Measurements from ENCODE around the gene STXBP4.

STXBP4 gene

GRCh38 chr17:54968262-54968987 is at the start of gene STXBP4, which contains the start of gene COX11:
STXBP4 (plus strand) TSS chr17:54968765; CDS start chr17:54986220, 17,455 bp downstream.
COX11 (minus strand) TSS chr17:54968654; CDS start chr17:54968646, 8 bp downstream.
- no peak for FAIRE-seq

DNA sequence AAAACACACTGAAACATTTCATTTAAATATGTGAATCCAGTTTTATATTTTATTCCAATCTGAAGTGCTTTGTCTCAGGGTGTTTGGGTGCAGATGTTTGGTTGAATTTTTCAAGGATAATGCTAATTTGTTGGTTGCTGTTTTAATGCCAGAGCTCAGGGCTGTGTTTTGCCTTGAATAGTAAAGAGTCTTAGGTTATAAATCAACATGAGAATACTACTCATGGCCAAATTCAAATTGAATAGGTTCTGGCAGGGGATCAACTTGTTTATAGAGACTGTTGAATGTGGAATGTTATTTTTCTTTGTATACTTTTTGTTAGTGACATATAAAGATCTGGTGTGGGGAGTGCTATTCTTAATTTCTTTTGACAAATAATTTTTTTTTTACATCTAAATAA is 49.1 kb upstream of the STXBP4 start:
- no peak for FAIRE-seq

GRCh38 chr17:54920819-54921218 is 47.7 kb upstream of the STXBP4 start:
- FAIRE-seq = no peak

DNA sequence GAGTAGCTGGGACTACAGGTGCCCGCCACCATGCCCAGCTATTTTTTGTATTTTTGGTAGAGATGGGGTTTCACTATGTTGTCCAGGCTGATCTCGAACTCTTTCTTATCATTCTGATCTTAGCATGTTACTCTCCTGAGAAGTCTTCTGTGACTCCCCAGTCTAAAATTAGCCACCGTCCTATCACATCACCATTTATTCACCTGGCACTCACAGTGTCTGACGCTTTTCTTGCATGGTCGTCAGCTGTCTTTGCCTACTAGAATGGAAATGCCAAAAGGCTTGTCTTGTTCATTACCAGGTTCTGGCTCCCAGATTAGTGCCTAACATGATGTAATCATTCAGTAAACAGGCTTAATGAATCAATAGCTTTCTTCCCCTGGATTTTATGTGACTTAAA is 44.2 kb upstream of the STXBP4 start:
- no peak for FAIRE-seq

- FAIRE-seq = no peak
Measured at GRCh38 chr17:54927525-54927924, 41.0 kb upstream of the STXBP4 start.

GRCh38 chr17:54932711-54933110 is 35.9 kb upstream of the STXBP4 start:
- no peak for FAIRE-seq

DNA sequence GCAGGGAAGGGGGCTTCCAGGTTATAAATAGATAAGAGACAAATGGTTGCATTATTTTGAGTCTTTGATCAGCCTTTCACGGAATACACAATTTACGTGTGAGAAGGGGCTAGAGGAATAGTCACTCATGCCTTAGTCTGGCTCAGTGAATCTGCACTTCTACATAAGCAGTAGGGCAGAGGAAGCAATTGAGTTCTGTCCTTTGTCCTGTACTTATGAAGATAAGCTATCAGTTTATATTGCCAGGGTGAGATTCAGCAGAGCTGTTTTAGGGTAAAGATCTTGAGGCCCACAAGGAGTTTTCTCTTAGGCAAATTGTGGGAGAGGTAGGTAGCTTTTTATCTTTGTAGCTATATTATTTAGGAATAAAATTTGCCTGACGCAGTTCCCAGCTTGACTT is 34.6 kb upstream of the STXBP4 start:
- FAIRE-seq = no peak

- FAIRE-seq = no peak
Measured at GRCh38 chr17:54935471-54935870, 33.1 kb upstream of the STXBP4 start.

GRCh38 chr17:54937018-54937417 is 31.5 kb upstream of the STXBP4 start:
- FAIRE-seq = no peak

DNA sequence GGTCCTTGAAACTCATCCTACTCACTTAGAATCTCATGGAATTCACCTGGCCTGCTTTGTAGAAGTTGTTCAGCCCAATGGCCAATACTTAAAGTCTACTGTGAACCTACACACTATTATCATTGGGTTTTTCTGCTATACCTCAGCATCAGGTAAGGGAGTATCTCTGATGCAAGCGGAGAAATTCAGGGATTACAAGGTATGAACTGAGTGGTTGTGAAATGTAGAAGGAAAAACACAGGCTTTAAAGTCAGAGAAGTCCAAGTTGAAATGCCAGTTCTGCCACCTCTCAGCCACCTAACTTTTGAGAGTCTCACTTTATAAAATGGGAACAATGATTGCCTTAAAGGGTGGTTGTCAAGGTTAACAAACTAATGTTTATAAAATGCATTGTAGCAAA is 31.1 kb upstream of the STXBP4 start:
- no peak for FAIRE-seq

GRCh38 chr17:54941285-54941684 is 27.3 kb upstream of the STXBP4 start:
- FAIRE-seq = no peak

DNA sequence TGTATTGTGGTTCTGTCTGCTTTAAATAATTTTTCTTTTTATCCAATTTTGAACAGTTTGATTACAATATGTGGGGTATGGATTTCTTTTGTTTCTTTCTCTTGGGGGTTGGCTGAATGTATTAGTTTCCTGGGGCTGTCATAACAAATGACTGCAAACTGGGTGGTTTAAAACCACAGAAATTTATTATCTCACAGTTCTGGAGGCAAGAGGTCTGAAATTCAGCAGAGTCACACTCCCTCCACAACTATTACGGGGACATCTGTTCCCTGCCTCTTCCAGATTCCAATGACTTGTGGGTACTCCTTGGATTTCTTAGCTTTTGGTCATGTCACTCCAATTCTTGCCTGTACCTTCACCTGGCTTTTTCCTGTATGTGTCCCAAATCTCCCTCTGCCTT is 23.8 kb upstream of the STXBP4 start:
- FAIRE-seq = no peak

DNA sequence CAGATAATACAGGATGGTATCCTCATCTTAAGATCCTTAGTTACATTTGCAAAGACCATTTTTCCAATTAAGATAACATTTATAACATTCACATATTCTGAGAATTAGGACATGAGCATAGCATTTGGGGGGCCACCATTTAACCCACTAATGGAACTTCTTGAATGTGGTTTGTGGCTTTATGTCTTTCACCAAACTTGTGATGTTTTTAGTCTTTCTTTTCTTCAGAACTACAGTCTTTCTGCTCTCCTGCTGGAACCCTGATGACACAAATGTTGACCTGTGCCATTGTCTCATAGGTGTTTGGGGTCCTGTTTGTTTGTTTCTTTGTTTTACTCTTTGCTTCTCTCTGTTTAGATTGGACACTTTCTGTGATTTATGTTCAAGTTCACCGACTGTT is 23.3 kb upstream of the STXBP4 start:
- FAIRE-seq = no peak

- FAIRE-seq = no peak
Measured at GRCh38 chr17:54945671-54946070, 22.9 kb upstream of the STXBP4 start.

DNA sequence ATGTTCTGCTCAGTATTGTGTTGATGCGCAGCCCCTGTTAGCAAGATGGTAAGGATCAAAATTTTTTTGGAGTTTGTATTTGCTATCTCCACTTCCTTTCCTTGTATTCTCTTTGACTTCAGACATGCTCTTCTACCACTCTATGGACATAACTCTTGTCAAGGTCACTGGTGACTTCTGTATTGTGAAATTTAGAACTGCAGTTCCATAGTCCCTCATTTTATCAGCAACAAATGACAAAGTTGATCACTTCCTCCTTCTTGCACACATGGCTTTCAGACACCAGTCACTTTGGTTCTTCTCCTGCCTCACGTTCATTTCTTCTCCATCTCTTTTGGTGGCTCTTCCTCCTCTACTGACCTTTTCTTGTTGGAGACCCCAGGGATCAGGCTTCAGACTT is 21.2 kb upstream of the STXBP4 start:
- FAIRE-seq = no peak

DNA sequence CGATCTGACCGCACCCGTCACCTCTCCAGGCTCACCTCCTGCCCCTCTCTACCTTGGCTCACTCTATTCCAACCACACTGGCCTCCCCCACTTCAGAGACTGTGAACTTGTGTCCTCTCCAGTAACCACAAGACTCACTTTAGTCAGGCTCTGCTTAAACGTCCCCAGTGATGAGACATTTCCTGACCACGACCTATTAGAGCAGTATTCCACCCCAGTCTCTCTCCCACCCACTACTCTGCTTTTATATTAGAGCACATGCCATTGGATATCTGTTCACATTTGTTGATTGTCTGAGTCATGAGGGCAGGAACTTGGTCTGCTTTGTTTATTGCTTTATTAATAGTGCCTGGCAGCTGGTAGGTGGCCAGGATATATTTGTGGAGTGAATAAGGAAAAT is 20.2 kb upstream of the STXBP4 start:
- no peak for FAIRE-seq

GRCh38 chr17:54950116-54950515 is 18.4 kb upstream of the STXBP4 start:
- no peak for FAIRE-seq

GRCh38 chr17:54951286-54951685 is 17.3 kb upstream of the STXBP4 start:
- no peak for FAIRE-seq

DNA sequence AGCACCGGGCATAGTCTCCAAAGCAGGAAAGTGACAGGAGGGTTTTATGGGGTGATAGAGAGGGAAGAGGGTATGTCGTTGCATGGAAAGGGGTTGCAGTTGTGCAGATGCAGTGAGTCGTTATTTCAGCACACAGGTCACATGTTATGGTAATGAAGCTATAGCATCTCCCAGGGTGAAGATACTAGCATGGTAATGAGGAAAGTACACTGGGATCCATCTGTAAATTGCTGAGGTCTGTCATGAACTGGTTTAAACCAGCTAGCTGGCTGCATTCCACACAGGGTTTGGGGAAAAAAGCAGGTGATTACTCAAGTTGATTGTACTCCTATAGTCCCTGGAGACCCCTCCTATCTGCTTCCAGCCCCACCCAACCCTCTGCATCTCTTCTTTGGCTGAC is 11.8 kb upstream of the STXBP4 start:
- FAIRE-seq = no peak

- no peak for FAIRE-seq
Measured at GRCh38 chr17:54967621-54968261, 824 bp upstream of the STXBP4 start.

- no peak for FAIRE-seq
Measured at GRCh38 chr17:54968988-54969332, 395 bp downstream of the STXBP4 start.

DNA sequence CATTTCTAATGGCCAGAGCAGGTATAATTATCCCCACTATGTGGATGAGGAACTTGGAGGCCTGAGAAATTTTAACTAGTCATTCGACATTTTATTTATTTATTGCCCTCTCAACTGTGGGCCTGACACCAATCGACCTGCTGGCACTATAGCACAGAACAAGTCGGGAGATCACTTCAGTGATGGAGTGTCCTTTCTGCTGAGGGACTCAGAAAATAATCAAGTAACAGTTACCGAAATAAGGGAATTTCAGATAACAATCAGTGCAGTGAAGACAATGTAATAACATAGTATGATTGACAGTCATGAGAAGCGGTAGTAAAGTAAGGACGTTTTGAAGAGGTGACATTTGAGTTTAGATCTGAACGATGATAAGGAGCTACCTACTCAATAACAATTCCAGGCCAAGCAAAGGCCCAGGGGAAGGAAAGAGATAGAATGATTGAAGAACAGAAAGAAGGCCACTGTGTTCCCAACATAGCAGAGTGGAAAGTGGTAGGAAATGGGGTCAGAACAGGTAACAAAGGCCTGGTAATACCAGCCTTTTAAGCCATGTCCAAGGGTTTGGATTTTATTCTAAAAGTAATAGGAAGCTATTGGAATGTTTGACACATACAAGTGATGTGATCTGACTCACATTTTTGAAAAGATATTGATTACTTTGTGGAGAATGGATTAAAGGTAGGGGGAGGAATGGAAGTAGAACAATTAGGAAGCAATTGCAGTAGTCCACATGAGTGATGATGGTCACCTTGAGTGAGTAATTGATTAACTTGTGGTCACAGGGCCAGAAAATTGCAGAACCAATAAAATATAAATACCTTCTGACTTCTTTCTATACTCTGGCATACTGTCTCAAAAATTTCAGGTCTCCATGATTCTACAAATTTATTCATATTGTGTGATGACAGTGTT is 1.4 kb downstream of the STXBP4 start:
- no peak for FAIRE-seq

DNA sequence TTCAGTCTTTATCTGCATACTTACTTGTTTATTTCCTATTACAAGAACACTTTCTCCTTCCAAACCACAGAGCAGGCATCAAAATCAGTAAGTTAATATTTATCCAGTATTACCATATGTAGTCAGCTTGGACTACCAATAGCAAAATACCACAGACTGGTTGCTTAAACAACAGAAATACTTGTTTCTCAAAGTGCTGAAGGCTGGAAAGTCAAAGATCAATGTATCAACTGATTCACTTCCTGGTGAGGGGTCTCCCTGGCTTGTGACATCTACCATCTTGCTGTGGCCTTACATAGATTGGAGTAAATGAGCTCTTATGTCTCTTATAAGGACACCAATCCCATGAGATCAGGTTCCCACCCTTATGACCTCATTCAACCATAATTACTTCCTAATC is 2.6 kb downstream of the STXBP4 start:
- no peak for FAIRE-seq

DNA sequence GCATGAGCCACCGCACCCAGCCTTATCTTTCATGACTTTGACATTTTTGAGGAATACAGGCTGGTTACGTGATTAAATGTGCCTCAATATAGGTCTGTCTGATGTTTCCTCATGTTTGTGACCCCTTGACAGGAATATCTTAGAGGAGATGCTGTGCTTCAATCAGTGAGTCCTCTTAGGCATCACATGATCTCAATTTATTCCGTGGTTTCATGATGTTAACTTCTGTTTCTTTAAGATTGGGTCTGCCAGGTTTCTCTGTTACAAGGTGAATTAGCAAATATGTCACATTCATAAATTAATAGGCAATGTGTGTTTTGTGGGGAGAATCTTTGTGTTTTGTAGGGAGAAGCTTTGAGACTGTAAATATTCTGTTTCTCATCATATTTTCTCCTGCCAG is 3.3 kb downstream of the STXBP4 start:
- no peak for FAIRE-seq

Data from colon (tissue), 2 donors.